Body of pancreas (tissue), 4 donors: ENCODE data around the gene ANO3.

Source experiments
- CTCF ChIP-seq, 7 experiments: fragments of 450-650 bp in 4 of 7; fragments of 200-600 bp in 3 of 7; sonication (generic) in 3 of 7; IDR thresholded peaks; one replicate each; pipeline ENCODE4 v1.5.1; 2016 to 2019; ENCODE audit warnings: antibody characterized with exemption in 7 of 7
- POLR2A ChIP-seq, 3 donors: fragments of 450-650 bp; IDR thresholded peaks; one replicate each; pipeline ENCODE4 v1.6.1; 2016; ENCODE audit warnings: antibody characterized with exemption in 3 of 3, mild to moderate bottlenecking in 2 of 3

DNA sequence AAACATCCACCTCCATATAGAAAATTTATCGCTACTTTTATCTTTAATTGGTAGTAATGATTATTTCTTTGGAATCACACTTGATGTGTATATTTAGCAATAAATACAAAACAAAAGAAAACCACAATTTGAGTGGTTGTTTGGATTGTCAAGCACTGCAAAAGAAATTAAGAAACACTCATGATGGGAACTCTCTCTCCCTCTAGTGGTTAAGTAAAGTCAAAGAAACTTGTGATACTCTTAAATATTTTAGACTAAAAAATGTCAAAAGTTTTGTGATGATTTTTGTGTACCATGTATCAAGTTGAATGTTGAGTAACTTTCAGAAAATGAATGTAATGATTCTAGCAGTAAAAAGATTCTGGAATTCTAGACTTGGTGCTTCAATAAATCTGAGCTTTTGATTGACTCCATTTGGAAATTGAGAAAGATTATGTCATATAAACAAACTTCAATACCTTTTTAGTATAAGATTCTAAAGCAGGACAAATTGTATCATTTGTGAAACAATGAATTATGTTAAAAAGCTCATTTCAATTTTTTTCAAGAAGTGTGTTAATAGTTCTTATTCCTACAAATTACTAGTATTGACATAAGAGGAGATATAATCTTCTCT is 219.4 kb downstream of the ANO3 start:
- TF ChIP-seq CTCF (IDR thresholded peaks at IDR 0.05) (peak in 6 of 7 experiments; percentile 15 to 34 (median 29)), POLR2A (IDR thresholded peaks at IDR 0.05) (no peak)
